Naive B cell (primary cell): ENCODE data around the gene KIAA0753. TPM values are rescaled to one million over a fixed set of nuclear protein-coding genes. Genes with fewer than 3 reads are reported as not detected.

Source experiments
- ATAC-seq, 2 donors: fragments of 150-1000 bp; cut with Tn5 transposase; 2 replicates each; pipeline ENCODE4 v1.10.0; 2021; ENCODE audit warnings: low read depth in 2 of 2, mild to moderate bottlenecking in 2 of 2, moderate library complexity in 2 of 2
- DNase-seq: peaks from one replicate; pipeline ENCODE4 v3.0.0; 2022
- H3K27ac Mint-ChIP-seq, 6 donors: one replicate each; pipeline ENCODE4 v1.8.0; 2020 to 2022; ENCODE audit warnings: mild to moderate bottlenecking in 6 of 6, mixed read lengths in 6 of 6, moderate library complexity in 5 of 6, inconsistent platforms in 2 of 6
- H3K27me3 Mint-ChIP-seq, 3 donors: one replicate each; pipeline ENCODE4 v1.8.0; 2021 to 2022; ENCODE audit warnings: mixed read lengths in 3 of 3, mild to moderate bottlenecking in 1 of 3
- H3K36me3 Mint-ChIP-seq, 2 donors: one replicate each; pipeline ENCODE4 v1.8.0; 2020 to 2022; ENCODE audit warnings: mixed read lengths in 2 of 2, inconsistent platforms in 1 of 2, mild to moderate bottlenecking in 1 of 2
- H3K4me1 Mint-ChIP-seq, 3 donors: one replicate each; pipeline ENCODE4 v1.8.0; 2020 to 2022; ENCODE audit warnings: mixed read lengths in 3 of 3, inconsistent platforms in 1 of 3, mild to moderate bottlenecking in 1 of 3, moderate library complexity in 1 of 3
- H3K4me3 Mint-ChIP-seq, 8 donors: one replicate each; pipeline ENCODE4 v1.8.0; 2020 to 2022; ENCODE audit warnings: mild to moderate bottlenecking in 8 of 8, mixed read lengths in 8 of 8, moderate library complexity in 8 of 8, inconsistent platforms in 2 of 8
- H3K9me3 Mint-ChIP-seq, 7 donors: one replicate each; pipeline ENCODE4 v1.8.0; 2020 to 2022; ENCODE audit warnings: mixed read lengths in 7 of 7, mild to moderate bottlenecking in 5 of 7, inconsistent platforms in 2 of 7, moderate library complexity in 1 of 7
- polyA plus RNA-seq, 6 donors: library from polyadenylated mRNA; unstranded; fragments of 300-500 nt; fragmentation: Illumina TruSeq; gene quantifications; one replicate each; pipeline ENCODE4 v1.2.3, GENCODE V29; 2021; ENCODE audit warnings: low read depth in 6 of 6

KIAA0753 gene
- polyA plus RNA-seq, 6 donors from 2014 or later, result 2.8 to 5.9 (median 3.2) TPM

DNA sequence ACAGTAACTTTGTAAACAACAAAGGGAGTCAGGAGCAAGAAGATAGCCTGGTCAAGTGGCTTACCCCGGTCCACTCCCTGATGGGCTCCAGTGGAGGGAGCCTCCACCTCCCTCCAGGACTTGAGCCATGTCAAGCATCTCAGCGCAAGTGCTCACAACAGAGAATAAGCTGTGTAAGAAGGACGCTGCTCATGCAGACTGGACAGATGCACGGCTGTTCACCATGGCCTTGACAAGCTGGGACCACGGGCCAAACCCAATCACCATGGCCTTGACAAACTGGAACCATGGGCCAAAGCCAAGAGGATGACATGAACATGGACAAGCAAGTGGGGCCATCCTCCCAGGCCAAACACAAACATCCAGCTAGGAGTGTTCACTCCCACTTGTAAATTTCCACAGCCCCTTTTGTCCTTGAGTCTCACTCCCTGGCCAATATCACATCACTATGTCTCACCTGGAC, 80.7 kb downstream of the KIAA0753 start:
- no peak for ATAC-seq
- Mint-ChIP-seq H3K27me3 (peaks cover 36 to 71% (median 69%) of the 10 kb centered on the region in 3 donors), H3K9me3 (peaks cover 0 to 2% (median 0%) of the 10 kb centered on the region in 7 donors), H3K4me3 (peak overlapping the region in 1 of 8 donors; percentile 72), H3K4me1 (peaks cover 14 to 16% (median 16%) of the 10 kb centered on the region in 3 donors), H3K36me3 (no peaks in the 10 kb centered on the region), H3K27ac (no peak overlapping the region)
- DNase-seq, result no peak

DNA sequence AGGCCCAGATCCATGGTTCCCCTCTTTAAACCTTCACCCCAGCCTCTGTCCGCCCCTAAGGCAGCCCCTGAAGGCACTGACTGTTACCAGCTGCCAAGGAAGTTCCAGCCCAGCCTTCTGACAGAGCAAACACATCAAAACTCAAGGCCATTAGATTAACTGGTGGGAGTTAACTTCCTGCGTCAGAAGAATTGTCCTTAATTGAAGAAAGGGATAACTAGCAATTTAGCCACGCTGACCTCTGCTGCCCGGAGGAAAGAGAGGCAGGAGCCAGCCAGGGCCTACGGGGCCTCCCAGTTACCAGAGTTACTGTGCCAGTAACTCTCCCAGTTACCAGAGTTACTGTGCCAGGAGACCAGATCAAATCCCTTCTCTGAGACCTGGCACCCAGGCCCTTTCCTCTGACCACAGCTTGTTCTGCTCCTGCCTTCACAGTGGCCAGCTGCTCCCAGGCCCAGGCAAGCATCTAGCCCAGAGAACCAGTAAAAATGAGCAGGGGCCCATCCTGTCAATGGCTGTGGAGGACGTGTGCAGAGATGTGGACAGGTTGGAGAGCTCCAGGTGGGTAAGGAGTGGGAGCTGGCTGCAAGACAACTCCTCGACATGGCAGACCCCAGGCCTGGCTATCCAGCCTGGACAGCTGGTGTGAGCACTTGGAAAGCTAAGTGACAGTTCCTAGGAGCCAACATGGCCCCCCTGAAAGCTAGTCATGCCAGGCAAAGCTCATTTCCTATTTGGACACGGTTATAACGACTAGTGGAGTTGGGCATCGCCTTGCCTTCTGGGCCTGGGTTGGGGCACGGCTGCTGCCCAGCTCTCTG, 81.4 kb downstream of the KIAA0753 start:
- no peak for ATAC-seq
- Mint-ChIP-seq H3K36me3 (no peaks in the 10 kb centered on the region), H3K4me3 (peak overlapping the region in 3 of 8 donors; percentile 41 to 72 (median 46)), H3K27ac (no peak overlapping the region), H3K27me3 (peaks cover 36 to 71% (median 69%) of the 10 kb centered on the region in 3 donors), H3K4me1 (peaks cover 16 to 19% (median 18%) of the 10 kb centered on the region in 3 donors), H3K9me3 (peaks cover 0 to 2% (median 0%) of the 10 kb centered on the region in 7 donors)
- no peak for DNase-seq

DNA sequence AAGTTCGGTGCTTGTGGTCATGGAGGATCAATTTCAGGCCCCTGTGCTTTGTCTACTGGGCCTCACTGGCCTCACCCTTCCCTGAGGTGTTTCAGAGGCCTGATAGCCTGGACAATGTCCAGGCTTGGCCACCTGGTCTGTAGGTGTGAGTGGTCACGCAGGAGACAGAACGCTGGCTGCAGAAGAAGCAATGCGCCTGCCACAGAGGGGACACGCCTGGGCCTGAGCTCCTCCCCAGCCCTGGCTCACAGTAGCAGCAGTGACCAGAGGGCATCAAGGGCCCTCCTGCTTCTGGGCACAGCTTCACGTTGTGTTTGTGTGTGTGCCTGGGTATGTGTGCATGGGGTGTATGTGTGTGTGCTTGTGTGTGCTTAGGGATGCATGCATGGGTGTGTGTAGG, 82.2 kb downstream of the KIAA0753 start:
- Mint-ChIP-seq H3K9me3 (peaks cover 0 to 2% (median 0%) of the 10 kb centered on the region in 7 donors), H3K4me3 (peak overlapping the region in 1 of 8 donors; percentile 21), H3K27ac (no peak overlapping the region), H3K4me1 (peaks cover 16 to 19% (median 18%) of the 10 kb centered on the region in 3 donors), H3K36me3 (no peaks in the 10 kb centered on the region), H3K27me3 (peaks cover 34 to 73% (median 72%) of the 10 kb centered on the region in 3 donors)
- no peak for DNase-seq
- ATAC-seq, result no peak

DNA sequence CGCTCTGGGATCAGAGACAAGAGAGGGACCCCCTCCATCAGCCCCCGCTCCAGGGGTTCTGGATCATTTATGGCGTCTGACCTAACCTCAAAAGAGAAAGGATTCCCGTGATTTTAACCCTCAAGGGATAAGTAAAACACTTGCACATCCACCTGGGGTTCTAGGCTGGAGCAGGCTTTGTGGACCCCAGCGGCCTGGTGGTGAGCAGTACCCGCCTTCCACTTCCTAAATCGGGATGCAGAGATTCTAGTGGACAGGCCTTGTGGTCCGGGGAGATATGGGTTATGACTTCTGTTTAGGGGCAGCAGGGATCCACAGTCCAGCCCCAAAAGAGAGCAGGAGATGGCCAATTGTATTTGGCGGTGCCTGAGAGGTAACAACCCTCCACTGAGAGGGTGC, 83.5 kb downstream of the KIAA0753 start:
- H3K36me3 Mint-ChIP-seq, result no peaks in the 10 kb centered on the region
- peaks cover 32 to 77% (median 75%) of the 10 kb centered on the region in 3 donors for H3K27me3 Mint-ChIP-seq
- H3K27ac Mint-ChIP-seq, result peak overlapping the region in 1 of 6 donors; percentile 21
- peak overlapping the region in 7 of 8 donors; percentile 24 to 83 (median 64) for H3K4me3 Mint-ChIP-seq
- ATAC-seq, result no peak
- no peak for DNase-seq
- peaks cover 0 to 2% (median 0%) of the 10 kb centered on the region in 7 donors for H3K9me3 Mint-ChIP-seq
- H3K4me1 Mint-ChIP-seq, result peaks cover 16 to 19% (median 18%) of the 10 kb centered on the region in 3 donors

- no peak for DNase-seq
- H3K36me3 Mint-ChIP-seq, result no peaks in the 10 kb centered on the region
- peaks cover 32 to 77% (median 68%) of the 10 kb centered on the region in 3 donors for H3K27me3 Mint-ChIP-seq
- H3K9me3 Mint-ChIP-seq, result peaks cover 0 to 2% (median 0%) of the 10 kb centered on the region in 7 donors
- H3K27ac Mint-ChIP-seq, result peak within 1 kb of the TSS in 1 of 6 donors; percentile 21
- ATAC-seq, result peak; percentile 28 to 43
- H3K4me1 Mint-ChIP-seq, result peaks cover 16 to 18% (median 18%) of the 10 kb centered on the region in 3 donors
- peak within 1 kb of the TSS; percentile 71 to 90 (median 84) for H3K4me3 Mint-ChIP-seq
Observed at GRCh38 chr17:6556121-6557039, 84.1 kb downstream of the KIAA0753 start, which contains the start of gene PITPNM3. PITPNM3 (minus strand) TSS chr17:6556555; CDS start chr17:6556406, 149 bp downstream.

DNA sequence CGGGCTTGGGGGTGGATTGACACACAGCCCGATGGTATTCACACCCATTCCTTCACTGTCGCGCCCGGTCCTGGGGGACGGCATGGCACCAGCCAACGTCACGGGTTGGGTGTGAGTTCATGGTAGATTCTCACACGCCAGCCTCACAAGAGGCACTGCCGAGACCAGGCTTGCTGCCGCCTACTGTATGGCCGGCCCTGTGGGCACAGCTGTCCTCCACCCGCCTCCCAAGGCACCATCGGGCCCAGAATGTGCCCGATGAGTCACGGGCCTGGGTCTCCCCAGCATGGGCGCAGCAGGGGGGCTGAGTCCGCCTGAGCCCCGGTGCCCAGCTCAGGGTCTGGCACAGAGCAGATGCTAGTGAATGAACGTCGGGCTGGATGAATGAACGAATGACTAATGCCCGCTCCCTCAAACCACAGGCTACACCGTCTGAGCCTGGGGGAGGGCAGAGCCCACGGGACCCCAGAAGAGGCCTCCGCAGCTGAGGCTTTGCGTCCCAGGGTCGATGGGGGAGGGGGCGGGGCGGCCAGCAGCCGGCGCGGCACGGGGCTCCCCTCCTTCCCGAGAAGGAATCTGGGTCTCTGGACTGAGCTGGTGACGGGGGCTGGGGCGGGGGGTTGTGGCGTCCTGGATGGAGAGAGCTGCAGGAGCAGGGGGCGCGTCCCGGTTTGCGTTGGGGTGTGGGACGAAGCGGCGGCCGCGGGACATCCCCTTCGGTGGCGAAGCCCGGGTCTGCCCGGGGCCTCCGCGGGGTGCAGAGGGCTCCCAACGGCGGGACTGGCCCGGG, 85.0 kb downstream of the KIAA0753 start:
- ATAC-seq (peak; percentile 46 to 57), DNase-seq (no peak)
- Mint-ChIP-seq H3K27me3 (peaks cover 32 to 71% (median 66%) of the 10 kb centered on the region in 3 donors), H3K9me3 (peaks cover 0 to 2% (median 0%) of the 10 kb centered on the region in 7 donors), H3K4me1 (peaks cover 16 to 18% (median 18%) of the 10 kb centered on the region in 3 donors), H3K27ac (no peak overlapping the region), H3K36me3 (no peaks in the 10 kb centered on the region), H3K4me3 (peak overlapping the region; percentile 71 to 90 (median 84))

- H3K4me3 Mint-ChIP-seq, result peak overlapping the region; percentile 71 to 89 (median 84)
- no peaks in the 10 kb centered on the region for H3K36me3 Mint-ChIP-seq
- H3K4me1 Mint-ChIP-seq, result peaks cover 16 to 18% (median 18%) of the 10 kb centered on the region in 3 donors
- H3K9me3 Mint-ChIP-seq, result peaks cover 0 to 2% (median 0%) of the 10 kb centered on the region in 7 donors
- ATAC-seq (peak in 1 of 2 donors; percentile 18), DNase-seq (no peak)
- H3K27me3 Mint-ChIP-seq, result peaks cover 26 to 65% (median 60%) of the 10 kb centered on the region in 3 donors
- no peak overlapping the region for H3K27ac Mint-ChIP-seq
Observed at GRCh38 chr17:6554871-6555330, 85.6 kb downstream of the KIAA0753 start.

- Mint-ChIP-seq H3K27ac (peak overlapping the region in 1 of 6 donors; percentile 95), H3K4me1 (peaks cover 16 to 19% (median 18%) of the 10 kb centered on the region in 3 donors), H3K27me3 (peaks cover 22 to 63% (median 58%) of the 10 kb centered on the region in 3 donors), H3K9me3 (peaks cover 0 to 2% (median 0%) of the 10 kb centered on the region in 7 donors), H3K4me3 (peak overlapping the region in 7 of 8 donors; percentile 71 to 89 (median 83)), H3K36me3 (no peaks in the 10 kb centered on the region)
- ATAC-seq (no peak), DNase-seq (no peak)
Observed at GRCh38 chr17:6554342-6554741, 86.2 kb downstream of the KIAA0753 start.

- Mint-ChIP-seq H3K27me3 (peaks cover 13 to 41% (median 34%) of the 10 kb centered on the region in 3 donors), H3K4me1 (peaks cover 26 to 31% (median 28%) of the 10 kb centered on the region in 3 donors), H3K27ac (no peak overlapping the region), H3K4me3 (no peak overlapping the region), H3K9me3 (no peaks in the 10 kb centered on the region), H3K36me3 (no peaks in the 10 kb centered on the region)
- DNase-seq, result no peak
- ATAC-seq, result no peak
Observed at GRCh38 chr17:6551869-6552531, 88.5 kb downstream of the KIAA0753 start.

- no peak overlapping the region for H3K4me3 Mint-ChIP-seq
- H3K27me3 Mint-ChIP-seq, result peaks cover 10 to 34% (median 29%) of the 10 kb centered on the region in 3 donors
- no peak overlapping the region for H3K27ac Mint-ChIP-seq
- no peaks in the 10 kb centered on the region for H3K9me3 Mint-ChIP-seq
- ATAC-seq (no peak), DNase-seq (no peak)
- H3K4me1 Mint-ChIP-seq, result peaks cover 22 to 25% (median 23%) of the 10 kb centered on the region in 3 donors
- H3K36me3 Mint-ChIP-seq, result no peaks in the 10 kb centered on the region
Observed at GRCh38 chr17:6551356-6551755, 89.2 kb downstream of the KIAA0753 start.

GRCh38 chr17:6549384-6550036, 91.0 kb downstream of the KIAA0753 start:
- Mint-ChIP-seq H3K27me3 (peaks cover under 1 to 31% (median 17%) of the 10 kb centered on the region in 3 donors), H3K9me3 (no peaks in the 10 kb centered on the region), H3K4me1 (peaks cover 12 to 17% (median 13%) of the 10 kb centered on the region in 3 donors), H3K36me3 (no peaks in the 10 kb centered on the region), H3K4me3 (no peak overlapping the region), H3K27ac (peak overlapping the region in 1 of 6 donors; percentile 20)
- no peak for ATAC-seq
- no peak for DNase-seq
